HG03558 (cell line): ENCODE results near the gene IL1R2.

ENCODE experiments used
- ATAC-seq: cut with Tn5 transposase; IDR thresholded peaks from one replicate; pipeline ENCODE4 v1.9.1; 2021; ENCODE audit warnings: moderate number of reproducible peaks; ENCODE audit not compliant: unreplicated experiment; ENCODE audit errors: extremely low read depth

The IL1R2 gene

GRCh38 chr2:102072741-102073140 is 81.0 kb downstream of the IL1R2 start:
- ATAC-seq = no peak

GRCh38 chr2:102073168-102073724 is 81.5 kb downstream of the IL1R2 start:
- no peak for ATAC-seq

- ATAC-seq = no peak
Measured at GRCh38 chr2:102074152-102074783, 82.5 kb downstream of the IL1R2 start.

GRCh38 chr2:102075479-102075878 is 83.7 kb downstream of the IL1R2 start:
- ATAC-seq = no peak

- ATAC-seq = no peak
Measured at GRCh38 chr2:102076512-102076911, 84.8 kb downstream of the IL1R2 start.
